RWPE1 (cell line): ENCODE data around the gene RNU7-1.

ENCODE experiments used
- CTCF ChIA-PET: fragments of 350-600 bp; sonication (Branson Sonifier 250); formaldehyde crosslinking; extraction: SDS; loops from one replicate; lab custom pipeline; 2021; lab: Yijun Ruan, JAX
- POLR2A ChIA-PET: fragments of 400-600 bp; formaldehyde crosslinking; extraction: SDS; loops from one replicate; lab custom pipeline; 2020; ENCODE audit warnings: antibody characterized with exemption; ENCODE audit not compliant: low non-redundant PET; lab: Yijun Ruan, JAX
- DNase-seq: peaks from one replicate; pipeline ENCODE4 v3.0.0; 2012; ENCODE audit warnings: low spot score
- H3K27ac ChIP-seq: fragments of 450-650 bp; 2 replicates; pipeline ENCODE4 v1.5.1; 2017
- TF ChIP-seq, protein P1 (sequence below): fragments of 450-650 bp; conservative IDR thresholded peaks from 2 replicates; pipeline ENCODE4 v1.5.1; 2017; ENCODE audit warnings: low read depth, mild to moderate bottlenecking

Gene RNU7-1

DNA sequence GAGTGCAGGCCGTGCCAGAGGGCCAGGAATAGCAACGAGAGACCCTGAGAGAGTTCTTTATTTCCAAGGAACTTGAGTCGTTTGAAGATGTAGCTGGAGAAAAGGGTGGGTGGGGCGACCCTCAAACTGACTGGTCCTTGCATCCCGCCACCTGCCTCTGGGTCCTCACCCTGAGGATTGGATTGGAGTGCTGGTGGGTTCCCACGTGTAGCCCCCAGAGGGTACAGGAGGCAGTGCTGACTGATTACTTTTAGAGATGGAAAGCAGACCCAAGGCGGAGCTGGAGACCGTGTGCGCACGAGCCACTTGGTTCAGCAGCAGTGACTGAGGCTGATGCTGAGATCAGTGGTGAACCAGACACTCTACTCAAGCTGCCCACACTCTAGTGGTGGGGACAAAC, 34.0 kb downstream of the RNU7-1 start:
- H3K27ac ChIP-seq, result peak overlapping the region; percentile 62; the same call in 1 of the 2 replicates
- no peak for DNase-seq
- POLR2A ChIA-PET, result interaction anchor here (0.7 kb wide), 1 partner anchor 9 kb away, joined by 16 read pairs; no protein-coding TSS in a partner anchor
- CTCF ChIA-PET, result interaction anchor here (0.9 to 1.1 kb wide), 2 partner anchors 41 to 105 kb away, joined by 3 to 8 read pairs; partner anchors contain the start of gene LPCAT3
- TF ChIP-seq, protein P1, sequence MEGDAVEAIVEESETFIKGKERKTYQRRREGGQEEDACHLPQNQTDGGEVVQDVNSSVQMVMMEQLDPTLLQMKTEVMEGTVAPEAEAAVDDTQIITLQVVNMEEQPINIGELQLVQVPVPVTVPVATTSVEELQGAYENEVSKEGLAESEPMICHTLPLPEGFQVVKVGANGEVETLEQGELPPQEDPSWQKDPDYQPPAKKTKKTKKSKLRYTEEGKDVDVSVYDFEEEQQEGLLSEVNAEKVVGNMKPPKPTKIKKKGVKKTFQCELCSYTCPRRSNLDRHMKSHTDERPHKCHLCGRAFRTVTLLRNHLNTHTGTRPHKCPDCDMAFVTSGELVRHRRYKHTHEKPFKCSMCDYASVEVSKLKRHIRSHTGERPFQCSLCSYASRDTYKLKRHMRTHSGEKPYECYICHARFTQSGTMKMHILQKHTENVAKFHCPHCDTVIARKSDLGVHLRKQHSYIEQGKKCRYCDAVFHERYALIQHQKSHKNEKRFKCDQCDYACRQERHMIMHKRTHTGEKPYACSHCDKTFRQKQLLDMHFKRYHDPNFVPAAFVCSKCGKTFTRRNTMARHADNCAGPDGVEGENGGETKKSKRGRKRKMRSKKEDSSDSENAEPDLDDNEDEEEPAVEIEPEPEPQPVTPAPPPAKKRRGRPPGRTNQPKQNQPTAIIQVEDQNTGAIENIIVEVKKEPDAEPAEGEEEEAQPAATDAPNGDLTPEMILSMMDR, result no peak

DNA sequence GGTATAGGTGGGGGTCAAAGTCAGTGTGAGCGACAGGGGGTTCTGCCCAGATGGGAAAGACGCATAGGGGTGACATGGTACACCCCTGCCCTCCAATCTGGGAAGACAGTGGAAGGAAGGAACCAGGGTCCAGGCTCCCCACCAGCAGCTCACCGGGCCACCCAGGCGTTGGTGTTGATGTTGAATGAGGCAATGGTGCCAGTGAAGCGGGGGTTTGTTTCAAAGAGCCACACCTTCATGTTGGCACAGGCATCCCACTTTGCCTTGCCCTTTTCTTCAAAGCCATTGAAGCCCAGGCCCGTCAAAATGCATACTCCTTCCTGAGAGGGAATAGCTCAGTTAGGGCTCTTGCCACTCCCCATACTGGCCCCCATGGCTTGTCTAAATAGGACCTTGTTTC, 34.6 kb downstream of the RNU7-1 start:
- no peak for DNase-seq
- peak overlapping the region; percentile 62 for H3K27ac ChIP-seq
- TF ChIP-seq, protein P1, result no peak
- ChIA-PET CTCF (interaction anchor here (1.1 kb wide), 1 partner anchor 106 kb away, joined by 8 read pairs; no protein-coding TSS in a partner anchor), POLR2A (interaction anchor here (0.7 kb wide), 1 partner anchor 8 kb away, joined by 16 read pairs; no protein-coding TSS in a partner anchor)

- ChIA-PET POLR2A (no interaction called here), CTCF (interaction anchor here (1.1 kb wide), 1 partner anchor 106 kb away, joined by 8 read pairs; no protein-coding TSS in a partner anchor)
- peak overlapping the region; percentile 62 for H3K27ac ChIP-seq
- TF ChIP-seq, protein P1, result no peak
- DNase-seq, result no peak
Observed at GRCh38 chr12:6978611-6979011, 35.0 kb downstream of the RNU7-1 start.

DNA sequence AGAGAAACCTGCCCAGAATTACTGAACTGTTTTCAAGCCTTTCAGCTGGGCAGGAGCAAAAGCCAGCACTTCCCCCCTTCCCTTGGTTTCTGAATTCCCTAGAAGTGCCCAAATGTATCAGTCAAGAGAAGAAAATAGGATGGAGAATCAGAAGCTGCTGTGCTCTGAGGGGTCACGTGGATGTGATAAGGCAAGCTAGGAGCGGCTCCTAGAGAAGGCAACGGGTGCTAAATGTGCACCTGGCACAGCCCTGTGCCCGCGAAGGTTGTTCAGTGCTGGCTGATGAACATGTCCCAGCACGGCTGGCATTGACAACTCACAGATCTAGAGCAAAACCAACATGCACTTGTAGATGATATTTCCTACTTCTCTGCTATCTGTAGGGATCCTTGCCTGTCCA, 35.4 kb downstream of the RNU7-1 start:
- no peak for DNase-seq
- CTCF ChIA-PET, result no interaction called here
- POLR2A ChIA-PET, result no interaction called here
- TF ChIP-seq, protein P1, result no peak
- H3K27ac ChIP-seq, result peak overlapping the region; percentile 62

DNA sequence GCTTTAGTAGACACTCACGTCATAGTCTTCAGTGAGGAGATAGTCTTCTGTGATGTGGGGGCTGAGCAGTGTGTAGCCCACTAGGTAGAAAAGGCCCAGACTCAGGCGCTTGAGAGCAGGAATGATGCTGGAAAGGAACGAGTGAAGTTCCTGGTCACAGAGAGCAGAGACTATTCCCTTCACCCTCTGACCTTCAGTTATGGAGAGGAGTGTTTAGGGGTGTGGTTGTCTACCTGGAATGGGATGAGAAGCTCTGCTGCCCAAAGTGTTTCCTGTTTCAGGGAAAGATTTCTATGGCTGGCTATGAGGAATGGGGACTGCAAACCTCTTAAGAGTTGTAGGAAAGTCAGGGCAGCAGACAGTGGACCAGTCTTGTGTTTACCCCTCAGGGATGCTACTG, 35.8 kb downstream of the RNU7-1 start:
- TF ChIP-seq, protein P1, result no peak
- peak overlapping the region; percentile 62 for H3K27ac ChIP-seq
- ChIA-PET CTCF (no interaction called here), POLR2A (no interaction called here)
- DNase-seq, result no peak

GRCh38 chr12:6980075-6980474, 36.5 kb downstream of the RNU7-1 start:
- no peak overlapping the region for H3K27ac ChIP-seq
- ChIA-PET POLR2A (no interaction called here), CTCF (no interaction called here)
- TF ChIP-seq, protein P1, result no peak
- no peak for DNase-seq
